H9 (cell line): ENCODE data around the gene IL1B. TPM values are rescaled to one million over a fixed set of nuclear protein-coding genes. Genes with fewer than 3 reads are reported as not detected.

Source experiments
- DNase-seq: peaks from one replicate; pipeline ENCODE4 v3.0.0-alpha.2; 2017
- H2AFZ ChIP-seq: one replicate; pipeline ENCODE4 v1.6.1; 2013; ENCODE audit warnings: mild to moderate bottlenecking, low read length, control low read depth, moderate library complexity
- H2AK5ac ChIP-seq: 2 replicates; pipeline ENCODE4 v1.6.1; 2013; ENCODE audit warnings: low read length, control low read depth, mixed read lengths; ENCODE audit not compliant: insufficient read length
- H2BK120ac ChIP-seq: one replicate; pipeline ENCODE4 v1.6.1; 2013; ENCODE audit warnings: low read depth, mild to moderate bottlenecking, low read length, control low read depth, inconsistent platforms; ENCODE audit not compliant: poor library complexity, severe bottlenecking
- H2BK12ac ChIP-seq: 2 replicates; pipeline ENCODE4 v1.6.1; 2013; ENCODE audit warnings: low read length, control low read depth, mixed read lengths, low read depth; ENCODE audit not compliant: insufficient read length
- H2BK15ac ChIP-seq: 2 replicates; pipeline ENCODE4 v1.6.1; 2013; ENCODE audit warnings: low read depth, low read length, control low read depth
- H2BK20ac ChIP-seq: one replicate; pipeline ENCODE4 v1.6.1; 2013; ENCODE audit warnings: low read depth, mild to moderate bottlenecking, low read length, control low read depth, inconsistent platforms; ENCODE audit not compliant: poor library complexity, severe bottlenecking
- H2BK5ac ChIP-seq: 2 replicates; pipeline ENCODE4 v1.6.1; 2013; ENCODE audit warnings: low read length, control low read depth, mixed read lengths; ENCODE audit not compliant: insufficient read length
- H3K14ac ChIP-seq: 2 replicates; pipeline ENCODE4 v1.6.1; 2013; ENCODE audit warnings: low read length, control low read depth; ENCODE audit not compliant: insufficient read depth
- H3K18ac ChIP-seq: 2 replicates; pipeline ENCODE4 v1.6.1; 2013; ENCODE audit warnings: low read depth, mild to moderate bottlenecking, mixed read lengths, low read length, control low read depth; ENCODE audit not compliant: insufficient read length
- H3K23ac ChIP-seq: 2 replicates; pipeline ENCODE4 v1.6.1; 2013; ENCODE audit warnings: low read length, control low read depth, mixed read lengths, low read depth; ENCODE audit not compliant: insufficient read length
- H3K23me2 ChIP-seq: 2 replicates; pipeline ENCODE4 v1.6.1; 2013; ENCODE audit warnings: low read depth, mild to moderate bottlenecking, mixed read lengths, low read length, control low read depth; ENCODE audit not compliant: insufficient read length, poor library complexity, severe bottlenecking
- H3K27ac ChIP-seq: 2 replicates; pipeline ENCODE4 v1.5.1; 2013; ENCODE audit warnings: low read length, control low read depth, mixed read lengths, low read depth; ENCODE audit not compliant: insufficient read length
- H3K27me3 ChIP-seq: 2 replicates; pipeline ENCODE4 v1.6.1; 2013; ENCODE audit warnings: low read length, control low read depth, inconsistent platforms; ENCODE audit not compliant: insufficient read depth
- H3K4ac ChIP-seq: 2 replicates; pipeline ENCODE4 v1.6.1; 2013; ENCODE audit warnings: low read depth, mild to moderate bottlenecking, control low read depth, inconsistent platforms, low read length, moderate library complexity
- H3K4me1 ChIP-seq: 2 replicates; pipeline ENCODE4 v1.6.1; 2013; ENCODE audit warnings: low read length, control low read depth, inconsistent platforms; ENCODE audit not compliant: insufficient read depth
- H3K4me2 ChIP-seq: 2 replicates; pipeline ENCODE4 v1.6.1; 2013; ENCODE audit warnings: low read length, control low read depth, mixed read lengths; ENCODE audit not compliant: insufficient read length, insufficient read depth
- H3K56ac ChIP-seq: 2 replicates; pipeline ENCODE4 v1.6.1; 2013; ENCODE audit warnings: low read depth, mild to moderate bottlenecking, mixed read lengths, low read length, control low read depth; ENCODE audit not compliant: insufficient read length
- H3K79me1 ChIP-seq: 2 replicates; pipeline ENCODE4 v1.6.1; 2013; ENCODE audit warnings: low read depth, mild to moderate bottlenecking, moderate library complexity, low read length, control low read depth, inconsistent platforms; ENCODE audit not compliant: insufficient read depth, poor library complexity, severe bottlenecking
- H3K79me2 ChIP-seq: 2 replicates; pipeline ENCODE4 v1.6.1; 2013; ENCODE audit warnings: low read length, control low read depth, inconsistent platforms; ENCODE audit not compliant: insufficient read depth
- H3K9ac ChIP-seq: 2 replicates; pipeline ENCODE4 v1.6.1; 2013; ENCODE audit warnings: low read length, control low read depth, mixed read lengths; ENCODE audit not compliant: insufficient read length; ENCODE audit errors: extremely low read depth
- H3K9me3 ChIP-seq: one replicate; pipeline ENCODE4 v1.6.1; 2013; ENCODE audit warnings: low read depth, low read length, inconsistent platforms; ENCODE audit not compliant: control insufficient read depth
- H3T11ph ChIP-seq: one replicate; pipeline ENCODE4 v1.6.1; 2013; ENCODE audit warnings: mild to moderate bottlenecking, low read length, control low read depth, inconsistent platforms
- H4K20me1 ChIP-seq: one replicate; pipeline ENCODE4 v1.6.1; 2013; ENCODE audit not compliant: control insufficient read depth, insufficient read length, insufficient read depth
- H4K5ac ChIP-seq: 2 replicates; pipeline ENCODE4 v1.6.1; 2013; ENCODE audit warnings: low read depth, mild to moderate bottlenecking, mixed read lengths, low read length, control low read depth; ENCODE audit not compliant: insufficient read length
- H4K8ac ChIP-seq: replicated peaks from 2 replicates; pipeline ENCODE4 v1.6.1; 2013; ENCODE audit warnings: low read length, control low read depth, mixed read lengths, low read depth; ENCODE audit not compliant: insufficient read length
- H4K91ac ChIP-seq: 2 replicates; pipeline ENCODE4 v1.6.1; 2013; ENCODE audit warnings: low read depth, mild to moderate bottlenecking, moderate library complexity, mixed read lengths, low read length, control low read depth; ENCODE audit not compliant: insufficient read length
- H3K27ac Mint-ChIP-seq, 3 experiments: 2 replicates in 2 of 3; 3 replicates in 1 of 3; pipeline ENCODE4 v1.8.0; 2020 to 2021; ENCODE audit warnings: mixed read lengths in 3 of 3, mild to moderate bottlenecking in 1 of 3, moderate library complexity in 1 of 3
- H3K27me3 Mint-ChIP-seq: 2 replicates; pipeline ENCODE4 v1.8.0; 2021; ENCODE audit warnings: low read depth, mild to moderate bottlenecking, moderate library complexity, mixed read lengths
- H3K36me3 Mint-ChIP-seq, 3 experiments: 2 replicates in 2 of 3; 3 replicates in 1 of 3; pipeline ENCODE4 v1.8.0; 2020 to 2021; ENCODE audit warnings: low read depth in 3 of 3, mixed read lengths in 3 of 3; ENCODE audit not compliant: insufficient read depth in 1 of 3
- H3K4me1 Mint-ChIP-seq, 2 experiments: 2 replicates each; pipeline ENCODE4 v1.8.0; 2020; ENCODE audit warnings: mixed read lengths in 2 of 2
- H3K4me3 Mint-ChIP-seq, 2 experiments: 2 replicates in 1 of 2; 3 replicates in 1 of 2; pipeline ENCODE4 v1.8.0; 2020 to 2021; ENCODE audit warnings: mild to moderate bottlenecking in 2 of 2, mixed read lengths in 2 of 2, moderate library complexity in 1 of 2
- H3K9me3 Mint-ChIP-seq, 2 experiments: 2 replicates in 1 of 2; 3 replicates in 1 of 2; pipeline ENCODE4 v1.8.0; 2020; ENCODE audit warnings: mild to moderate bottlenecking in 2 of 2, mixed read lengths in 2 of 2, moderate library complexity in 1 of 2
- CTCF ChIP-seq: fragments of 200-600 bp; sonication (generic); conservative IDR thresholded peaks from 3 replicates; pipeline ENCODE4 v1.8.0; 2021; ENCODE audit warnings: antibody characterized with exemption, mild to moderate bottlenecking
- WGBS: extraction: QIAGEN DNeasy Blood & Tissue Kit; methylation state at CpG from one replicate; pipeline ENCODE4 v1.1.7; 2013; ENCODE audit warnings: missing lambda C conversion rate, low lambda C conversion rate, mixed read lengths; ENCODE audit not compliant: insufficient read length; ENCODE audit errors: extremely low coverage; 5-methylcytosine and 5-hydroxymethylcytosine counted together
- total RNA-seq: library from RNA; stranded (reverse); gene quantifications from 2 replicates; pipeline ENCODE4 v1.2.1, GENCODE V29; 2021

Gene IL1B
- total RNA-seq, 1 experiment from 2014 or later: not detected

DNA sequence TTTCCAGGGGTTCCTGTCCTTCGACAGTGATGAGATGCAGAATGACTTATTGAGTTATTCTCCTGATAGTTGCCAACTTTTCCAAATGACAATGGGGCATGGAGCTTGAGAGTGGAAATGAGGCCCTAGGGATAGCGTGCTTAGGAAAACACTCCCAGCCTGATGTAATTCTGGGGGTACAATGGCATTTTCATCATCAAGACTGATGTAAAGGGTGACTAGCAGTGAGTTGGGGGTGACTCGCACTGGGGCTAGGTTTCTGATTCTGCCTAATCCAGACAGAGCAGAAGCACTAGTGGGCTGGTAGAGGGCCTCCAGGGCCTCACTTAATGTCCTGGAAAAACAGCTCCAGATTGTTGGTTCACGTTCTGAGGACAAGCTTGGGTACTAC lies 40.4 kb upstream of the IL1B start:
- H3K27ac Mint-ChIP-seq: peak overlapping the region in 1 of 3 experiments; percentile 16; a peak in 1 of 7 replicates
- peaks cover 0 to 2% (median 0%) of the 10 kb centered on the region in 3 experiments; a peak in 1 of 7 replicates for H3K36me3 Mint-ChIP-seq
- Histone ChIP-seq H4K20me1 (no peaks in the 10 kb centered on the region), H3K27me3 (no peaks in the 10 kb centered on the region), H2AFZ (no peak overlapping the region), H3K9me3 (no peaks in the 10 kb centered on the region), H3K56ac (no peak overlapping the region), H3K23me2 (no peaks in the 10 kb centered on the region), H4K91ac (no peak overlapping the region), H3T11ph (no peak overlapping the region), H3K79me1 (no peaks in the 10 kb centered on the region), H2BK20ac (no peak overlapping the region), H2BK12ac (no peak overlapping the region), H3K79me2 (no peaks in the 10 kb centered on the region), H2BK5ac (no peak overlapping the region), H3K9ac (no peak overlapping the region), H3K4me2 (no peak overlapping the region), H2BK120ac (no peak overlapping the region), H3K23ac (no peak overlapping the region), H2BK15ac (no peak overlapping the region), H4K5ac (no peak overlapping the region), H4K8ac (no peak overlapping the region), H3K14ac (no peak overlapping the region), H3K4me1 (no peaks in the 10 kb centered on the region), H3K4ac (no peak overlapping the region), H2AK5ac (no peak overlapping the region), H3K27ac (no peak overlapping the region), H3K18ac (no peak overlapping the region)
- no peak for DNase-seq
- H3K4me3 Mint-ChIP-seq: no peak overlapping the region
- peaks cover 3% of the 10 kb centered on the region for H3K27me3 Mint-ChIP-seq
- H3K9me3 Mint-ChIP-seq: peaks cover 0 to 5% of the 10 kb centered on the region in 2 experiments; a peak in 1 of 5 replicates
- no peak for TF ChIP-seq CTCF
- WGBS: no CpG with 5 or more reads among the region's 4 CpGs
- peaks cover 0 to 4% of the 10 kb centered on the region in 2 experiments; a peak in 2 of 4 replicates for H3K4me1 Mint-ChIP-seq
